ENCODE results near the gene IGF2R.

The IGF2R gene

GRCh38 chr6:160104821-160105517 lies 136.1 kb downstream of the IGF2R start:
- H3K36me3 ChIP-seq (replicated peaks; ENCODE audit: low read depth, low read length) = no peaks in the 10 kb centered on the region

GRCh38 chr6:160106010-160106409 lies 137.1 kb downstream of the IGF2R start:
- no peaks in the 10 kb centered on the region for H3K79me2 ChIP-seq (ENCODE audit: low read length)
- no peak overlapping the region for H2AFZ ChIP-seq (ENCODE audit: low read depth, low read length)
- H3K36me3 ChIP-seq (replicated peaks; ENCODE audit: low read depth, low read length) = no peaks in the 10 kb centered on the region

More at GRCh38 chr6:160104821-160105517, 136.1 kb downstream of the IGF2R start:
- no peaks in the 10 kb centered on the region for H3K79me2 ChIP-seq (ENCODE audit: low read length)
- TF ChIP-seq CTCF (IDR thresholded peaks at IDR 0.05; ENCODE audit: low read depth, low read length) (no peak), EZH2phosphoT487 (IDR thresholded peaks at IDR 0.05; ENCODE audit: low read depth) (no peak)
- H3K4me3 ChIP-seq (ENCODE audit: low read length) = no peak overlapping the region
- H2AFZ ChIP-seq (ENCODE audit: low read depth, low read length) = no peak overlapping the region
- H3K27me3 ChIP-seq (ENCODE audit: low read depth, low read length) = no peaks in the 10 kb centered on the region
- H3K4me2 ChIP-seq (ENCODE audit: low read length) = no peak overlapping the region
- H3K9me3 ChIP-seq (ENCODE audit: insufficient read depth, low read length) = no peaks in the 10 kb centered on the region
- H3K27ac ChIP-seq (ENCODE audit: low read length) = no peak overlapping the region
- no peak overlapping the region for H3K9ac ChIP-seq (ENCODE audit: low read length)
- H3K4me1 ChIP-seq (ENCODE audit: low read length) = no peaks in the 10 kb centered on the region
- H4K20me1 ChIP-seq (ENCODE audit: insufficient read depth, low read length) = no peaks in the 10 kb centered on the region

GRCh38 chr6:160106701-160107100 lies 137.8 kb downstream of the IGF2R start:
- Histone ChIP-seq H3K9me3 (ENCODE audit: insufficient read depth, low read length) (no peaks in the 10 kb centered on the region), H2AFZ (ENCODE audit: low read depth, low read length) (no peak overlapping the region), H3K4me2 (ENCODE audit: low read length) (no peak overlapping the region), H3K79me2 (ENCODE audit: low read length) (no peaks in the 10 kb centered on the region), H3K27me3 (ENCODE audit: low read depth, low read length) (no peaks in the 10 kb centered on the region), H3K36me3 (replicated peaks; ENCODE audit: low read depth, low read length) (no peaks in the 10 kb centered on the region), H3K4me3 (ENCODE audit: low read length) (no peak overlapping the region), H4K20me1 (ENCODE audit: insufficient read depth, low read length) (no peaks in the 10 kb centered on the region), H3K4me1 (ENCODE audit: low read length) (no peaks in the 10 kb centered on the region), H3K9ac (ENCODE audit: low read length) (no peak overlapping the region), H3K27ac (ENCODE audit: low read length) (no peak overlapping the region)
- no peak for TF ChIP-seq CTCF (IDR thresholded peaks at IDR 0.05; ENCODE audit: low read depth, low read length)
- no peak for TF ChIP-seq EZH2phosphoT487 (IDR thresholded peaks at IDR 0.05; ENCODE audit: low read depth)

More at GRCh38 chr6:160106010-160106409, 137.1 kb downstream of the IGF2R start:
- no peak for TF ChIP-seq EZH2phosphoT487 (IDR thresholded peaks at IDR 0.05; ENCODE audit: low read depth)
- TF ChIP-seq CTCF (IDR thresholded peaks at IDR 0.05; ENCODE audit: low read depth, low read length) = no peak
- Histone ChIP-seq H3K9me3 (ENCODE audit: insufficient read depth, low read length) (no peaks in the 10 kb centered on the region), H3K27ac (ENCODE audit: low read length) (no peak overlapping the region), H3K4me3 (ENCODE audit: low read length) (no peak overlapping the region), H3K4me2 (ENCODE audit: low read length) (no peak overlapping the region), H3K27me3 (ENCODE audit: low read depth, low read length) (no peaks in the 10 kb centered on the region), H3K9ac (ENCODE audit: low read length) (no peak overlapping the region), H3K4me1 (ENCODE audit: low read length) (no peaks in the 10 kb centered on the region), H4K20me1 (ENCODE audit: insufficient read depth, low read length) (no peaks in the 10 kb centered on the region)

GRCh38 chr6:160108077-160108476 lies 139.2 kb downstream of the IGF2R start:
- no peaks in the 10 kb centered on the region for H3K4me1 ChIP-seq (ENCODE audit: low read length)
- no peak for TF ChIP-seq CTCF (IDR thresholded peaks at IDR 0.05; ENCODE audit: low read depth, low read length)
- no peak for TF ChIP-seq EZH2phosphoT487 (IDR thresholded peaks at IDR 0.05; ENCODE audit: low read depth)
- no peak overlapping the region for H3K4me3 ChIP-seq (ENCODE audit: low read length)
- H3K27me3 ChIP-seq (ENCODE audit: low read depth, low read length) = no peaks in the 10 kb centered on the region
- no peaks in the 10 kb centered on the region for H3K9me3 ChIP-seq (ENCODE audit: insufficient read depth, low read length)
- H4K20me1 ChIP-seq (ENCODE audit: insufficient read depth, low read length) = no peaks in the 10 kb centered on the region
- H3K9ac ChIP-seq (ENCODE audit: low read length) = no peak overlapping the region
- no peaks in the 10 kb centered on the region for H3K36me3 ChIP-seq (replicated peaks; ENCODE audit: low read depth, low read length)
- no peak overlapping the region for H2AFZ ChIP-seq (ENCODE audit: low read depth, low read length)
- no peak overlapping the region for H3K27ac ChIP-seq (ENCODE audit: low read length)
- no peaks in the 10 kb centered on the region for H3K79me2 ChIP-seq (ENCODE audit: low read length)
- no peak overlapping the region for H3K4me2 ChIP-seq (ENCODE audit: low read length)
